Stimulated activated CD8-positive, alpha-beta memory T cell treated with anti-CD3 and anti-CD28 coated beads, Interleukin-4, amount 100 ng/mL, for 1 hour (primary cell): ENCODE measurements around the gene ESR1.
"Not testable (repeated sequence)": the region's sequence is repeated elsewhere in the genome, so short reads cannot be mapped to it uniquely, and the experiment has no call there.

Experiments
- DNase-seq, 2 donors: peaks; one replicate each; pipeline ENCODE4 v3.0.0-alpha.2; 2020; ENCODE audit warnings: low read depth in 2 of 2, low spot score in 1 of 2

ESR1 gene

GRCh38 chr6:152124429-152125074 lies 317.1 kb downstream of the ESR1 start:
- no peak for DNase-seq

GRCh38 chr6:152127432-152128165 lies 320.1 kb downstream of the ESR1 start:
- DNase-seq = no peak

- DNase-seq = no peak
Observed at GRCh38 chr6:152129691-152130151, 322.2 kb downstream of the ESR1 start.

GRCh38 chr6:152130441-152130840 lies 323.0 kb downstream of the ESR1 start:
- no peak for DNase-seq

- no peak for DNase-seq
Observed at GRCh38 chr6:152135755-152136448, 328.4 kb downstream of the ESR1 start.

- no peak for DNase-seq
Observed at GRCh38 chr6:152136449-152136825, 329.0 kb downstream of the ESR1 start.

- not testable (repeated sequence) for DNase-seq
Observed at GRCh38 chr6:152138344-152138743, 330.9 kb downstream of the ESR1 start.

- DNase-seq = no peak
Observed at GRCh38 chr6:152142105-152142504, 334.6 kb downstream of the ESR1 start.

GRCh38 chr6:152143359-152143758 lies 335.9 kb downstream of the ESR1 start:
- no peak for DNase-seq

- DNase-seq = no peak
Observed at GRCh38 chr6:152146385-152146784, 338.9 kb downstream of the ESR1 start.

GRCh38 chr6:152147269-152147668 lies 339.8 kb downstream of the ESR1 start:
- DNase-seq = no peak

- no peak for DNase-seq
Observed at GRCh38 chr6:152148412-152148811, 340.9 kb downstream of the ESR1 start.

- no peak for DNase-seq
Observed at GRCh38 chr6:152150196-152150595, 342.7 kb downstream of the ESR1 start.

- DNase-seq = no peak
Observed at GRCh38 chr6:152151920-152152319, 344.4 kb downstream of the ESR1 start.

- DNase-seq = no peak
Observed at GRCh38 chr6:152154559-152155356, 347.3 kb downstream of the ESR1 start.

- DNase-seq = no peak
Observed at GRCh38 chr6:152155792-152156191, 348.3 kb downstream of the ESR1 start.

- no peak for DNase-seq
Observed at GRCh38 chr6:152160346-152160745, 352.9 kb downstream of the ESR1 start.

- no peak for DNase-seq
Observed at GRCh38 chr6:152161501-152161900, 354.0 kb downstream of the ESR1 start.

GRCh38 chr6:152164957-152165356 lies 357.5 kb downstream of the ESR1 start:
- DNase-seq = no peak

- DNase-seq = no peak
Observed at GRCh38 chr6:152166497-152166896, 359.0 kb downstream of the ESR1 start.

GRCh38 chr6:152166897-152167296 lies 359.4 kb downstream of the ESR1 start:
- DNase-seq = no peak
